ENCODE data around the gene IRF2BP1. TPM values are rescaled to one million over a fixed set of nuclear protein-coding genes. Genes with fewer than 3 reads are reported as not detected.

Gene IRF2BP1
- polyA plus RNA-seq, 2 of the 4 experiments (the other 2 are of a cell fraction) = 10.9 to 23.1 TPM

GRCh38 chr19:45933759-45934158 lies 47.8 kb upstream of the IRF2BP1 start:
- peaks cover 11% of the 10 kb centered on the region; the same call in 1 of the 3 replicates for H3K4me1 ChIP-seq
- ATAC-seq (no peak), DNase-seq (ENCODE audit: low read depth in 1 of 2, low spot score in 1 of 2) (no peak), FAIRE-seq (no peak)
- no peak overlapping the region for H3K4me2 ChIP-seq
- ChIA-PET CTCF (interaction anchor here (1.0 to 2.5 kb wide), 4 partner anchors 11 to 95 kb away, joined by 3 to 18 read pairs (median 4); no protein-coding TSS in a partner anchor), POLR2A (no interaction called here)
- TF ChIP-seq PHF8 (IDR thresholded peaks at IDR 0.05; ENCODE audit: borderline replicate concordance, low read depth) (no peak), ESRRA (IDR thresholded peaks at IDR 0.05; ENCODE audit: borderline replicate concordance, low read length) (no peak), SMC3 (IDR thresholded peaks at IDR 0.05) (no peak), HOXA7 (CRISPR knock-in tag; IDR thresholded peaks at IDR 0.05) (no peak), NR3C1 (IDR thresholded peaks at IDR 0.05) (no peak), CTCF (IDR thresholded peaks at IDR 0.05) (no peak), RARB (CRISPR knock-in tag; IDR thresholded peaks at IDR 0.05) (no peak), ZC3H11A (IDR thresholded peaks at IDR 0.05) (no peak), RNF2 (IDR thresholded peaks at IDR 0.05; ENCODE audit: borderline replicate concordance, low read depth) (no peak), FOSB (CRISPR knock-in tag; IDR thresholded peaks at IDR 0.05) (no peak), POLR2A (IDR thresholded peaks at IDR 0.05; ENCODE audit: low read length) (no peak), NFE2L2 (conservative IDR thresholded peaks at IDR 0.05; ENCODE audit: low read length) (no peak), HES2 (IDR thresholded peaks at IDR 0.05) (no peak), KDM5A (IDR thresholded peaks at IDR 0.05) (no peak), POLR2AphosphoS2 (conservative IDR thresholded peaks at IDR 0.05; ENCODE audit: low read length) (no peak), RFX5 (IDR thresholded peaks at IDR 0.05) (no peak), SREBF2 (IDR thresholded peaks at IDR 0.05) (no peak)
- no peaks in the 10 kb centered on the region for H3K9me3 ChIP-seq
- WGBS (ENCODE audit: missing lambda C conversion rate) = 5% methylated on average over 7 of the region's 9 CpGs
- no peak overlapping the region for H3K27ac ChIP-seq
- H3K4me3 ChIP-seq = no peak overlapping the region

- no peaks in the 10 kb centered on the region for H3K9me3 ChIP-seq
- H3K4me2 ChIP-seq = no peak overlapping the region
- ChIA-PET CTCF (interaction anchor here (0.7 to 1.1 kb wide), 6 partner anchors 13 to 146 kb away, joined by 3 to 8 read pairs (median 4); partner anchors contain the start of gene NANOS2), POLR2A (no interaction called here)
- H3K27ac ChIP-seq = no peak overlapping the region
- ATAC-seq (no peak), FAIRE-seq (no peak), DNase-seq (ENCODE audit: low read depth in 1 of 2, low spot score in 1 of 2) (no peak)
- H3K4me1 ChIP-seq = peaks cover 14% of the 10 kb centered on the region; the same call in 2 of the 3 replicates
- TF ChIP-seq EP300 (IDR thresholded peaks at IDR 0.05) (no peak), RAD21 (conservative IDR thresholded peaks at IDR 0.05 in 1 of 2, IDR thresholded peaks at IDR 0.05 in 1 of 2) (peak in 1 of 2 experiments; percentile 46; a peak in 2 of 5 replicates)
- WGBS (ENCODE audit: missing lambda C conversion rate) = 15% methylated on average over 3 of the region's 3 CpGs
- H3K4me3 ChIP-seq = no peak overlapping the region
These were observed 45.1 kb upstream of the IRF2BP1 start for GRCh38 chr19:45931055-45931454.

DNA sequence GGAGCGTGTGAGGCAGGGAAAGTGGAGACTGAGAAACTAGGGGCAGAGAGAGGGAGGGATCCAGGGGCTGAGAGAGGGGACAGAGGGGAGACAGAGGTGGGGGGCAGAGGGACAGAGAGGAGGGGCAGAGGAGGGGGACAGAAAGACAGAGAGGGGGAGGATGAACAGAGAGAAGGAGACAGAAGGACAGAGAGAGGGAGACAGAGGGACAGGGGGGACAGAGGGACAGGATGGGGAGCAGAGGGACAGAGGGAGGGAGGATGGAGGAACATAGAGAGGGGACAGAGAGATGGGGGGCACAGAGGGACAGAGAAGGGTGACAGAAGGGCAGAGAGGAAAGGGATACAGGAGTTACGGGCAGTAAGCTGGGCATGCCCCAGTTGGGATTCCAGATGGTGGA lies 43.3 kb upstream of the IRF2BP1 start:
- ATAC-seq (no peak), DNase-seq (ENCODE audit: low read depth in 1 of 2, low spot score in 1 of 2) (no peak), FAIRE-seq (no peak)
- no peaks in the 10 kb centered on the region; the same call in 2 of the 3 replicates for H3K9me3 ChIP-seq
- 89% methylated on average over 2 of the region's 2 CpGs for WGBS (ENCODE audit: missing lambda C conversion rate)
- ChIA-PET POLR2A (no interaction called here), CTCF (interaction anchor here (1.2 kb wide), 1 partner anchor 148 kb away, joined by 3 read pairs; no protein-coding TSS in a partner anchor)
- H3K4me3 ChIP-seq = no peak overlapping the region
- no peak overlapping the region for H3K27ac ChIP-seq
- H3K4me1 ChIP-seq = peaks cover 3% of the 10 kb centered on the region; the same call in 2 of the 3 replicates
- no peak for TF ChIP-seq MYC (IDR thresholded peaks at IDR 0.05; ENCODE audit: borderline replicate concordance, low read length)
- TF ChIP-seq ZNF302 (CRISPR knock-in tag; IDR thresholded peaks at IDR 0.05) = no peak
- no peak for TF ChIP-seq POLR2A (IDR thresholded peaks at IDR 0.05; ENCODE audit: low read length)
- no peak for TF ChIP-seq FOXS1 (CRISPR knock-in tag; IDR thresholded peaks at IDR 0.05)
- no peak for TF ChIP-seq USF2 (IDR thresholded peaks at IDR 0.05)
- TF ChIP-seq JUNB (IDR thresholded peaks at IDR 0.05) = no peak
- H3K4me2 ChIP-seq = no peak overlapping the region

All from A549 (cell line).